GM13977 (cell line): ENCODE measurements around the gene MSH4.
"Not testable (repeated sequence)": the region's sequence is repeated elsewhere in the genome, so short reads cannot be mapped to it uniquely, and the experiment has no call there.

Experiments used
- DNase-seq: peaks from one replicate; pipeline ENCODE4 v3.0.0; 2012; ENCODE audit warnings: low spot score
- in situ Hi-C: fragments of 300-500 bp; cut with MboI; formaldehyde crosslinking; loops from one replicate; pipeline ENCODE4 v1.12.0; 2022; ENCODE audit warnings: low sequenced_read_pairs, low pct_unique_long_range_greater_than_20kb, mixed read lengths, inconsistent platforms; ENCODE audit not compliant: unreplicated experiment
- TF ChIP-seq, protein P1 (sequence below): IDR thresholded peaks from 2 replicates; pipeline ENCODE4 v1.5.1; 2012; ENCODE audit warnings: mild to moderate bottlenecking, control low read depth; ENCODE audit not compliant: insufficient read depth; ENCODE audit errors: extremely low read depth, missing control alignments

The MSH4 gene

DNA sequence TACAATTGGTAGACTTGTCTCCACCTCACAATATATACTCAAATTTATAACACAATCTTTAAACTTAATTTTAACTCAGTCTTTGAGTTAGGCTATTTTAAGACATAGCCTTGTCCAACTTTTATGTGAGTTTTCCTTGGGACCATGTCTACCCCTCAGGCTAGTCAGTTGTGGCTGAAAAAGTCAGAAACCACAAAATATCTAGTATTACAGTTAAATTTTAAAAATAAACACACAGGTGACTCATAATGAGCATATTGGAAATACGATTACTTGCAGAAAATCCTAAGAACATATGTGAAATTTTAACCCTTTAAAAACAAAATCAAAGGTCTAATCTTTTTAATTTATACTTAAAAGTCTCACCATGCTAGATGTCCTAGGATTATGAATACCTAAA lies 140.4 kb downstream of the MSH4 start:
- in situ Hi-C loops: no loop called here
- TF ChIP-seq, protein P1, sequence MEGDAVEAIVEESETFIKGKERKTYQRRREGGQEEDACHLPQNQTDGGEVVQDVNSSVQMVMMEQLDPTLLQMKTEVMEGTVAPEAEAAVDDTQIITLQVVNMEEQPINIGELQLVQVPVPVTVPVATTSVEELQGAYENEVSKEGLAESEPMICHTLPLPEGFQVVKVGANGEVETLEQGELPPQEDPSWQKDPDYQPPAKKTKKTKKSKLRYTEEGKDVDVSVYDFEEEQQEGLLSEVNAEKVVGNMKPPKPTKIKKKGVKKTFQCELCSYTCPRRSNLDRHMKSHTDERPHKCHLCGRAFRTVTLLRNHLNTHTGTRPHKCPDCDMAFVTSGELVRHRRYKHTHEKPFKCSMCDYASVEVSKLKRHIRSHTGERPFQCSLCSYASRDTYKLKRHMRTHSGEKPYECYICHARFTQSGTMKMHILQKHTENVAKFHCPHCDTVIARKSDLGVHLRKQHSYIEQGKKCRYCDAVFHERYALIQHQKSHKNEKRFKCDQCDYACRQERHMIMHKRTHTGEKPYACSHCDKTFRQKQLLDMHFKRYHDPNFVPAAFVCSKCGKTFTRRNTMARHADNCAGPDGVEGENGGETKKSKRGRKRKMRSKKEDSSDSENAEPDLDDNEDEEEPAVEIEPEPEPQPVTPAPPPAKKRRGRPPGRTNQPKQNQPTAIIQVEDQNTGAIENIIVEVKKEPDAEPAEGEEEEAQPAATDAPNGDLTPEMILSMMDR: no peak
- DNase-seq: no peak

DNA sequence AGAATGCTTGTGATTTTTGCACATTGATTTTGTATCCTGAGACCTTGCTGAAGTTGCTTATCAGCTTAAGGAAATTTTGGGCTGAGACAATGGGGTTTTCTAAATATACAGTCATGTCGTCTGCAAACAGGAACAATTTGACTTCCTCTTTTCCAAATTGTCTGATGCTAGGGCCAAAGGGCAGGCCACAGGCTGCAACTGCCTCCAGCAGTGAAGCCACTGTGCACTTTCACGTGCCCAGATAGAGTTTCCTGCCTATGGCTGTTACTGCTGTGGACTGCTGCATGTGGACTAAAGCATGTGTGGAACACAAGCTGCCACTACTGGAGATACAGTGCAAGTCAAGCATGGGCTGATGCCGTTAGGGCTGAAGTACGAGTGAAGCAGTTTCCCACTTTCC lies 146.4 kb downstream of the MSH4 start:
- DNase-seq, in situ Hi-C loops: not testable (repeated sequence)

DNA sequence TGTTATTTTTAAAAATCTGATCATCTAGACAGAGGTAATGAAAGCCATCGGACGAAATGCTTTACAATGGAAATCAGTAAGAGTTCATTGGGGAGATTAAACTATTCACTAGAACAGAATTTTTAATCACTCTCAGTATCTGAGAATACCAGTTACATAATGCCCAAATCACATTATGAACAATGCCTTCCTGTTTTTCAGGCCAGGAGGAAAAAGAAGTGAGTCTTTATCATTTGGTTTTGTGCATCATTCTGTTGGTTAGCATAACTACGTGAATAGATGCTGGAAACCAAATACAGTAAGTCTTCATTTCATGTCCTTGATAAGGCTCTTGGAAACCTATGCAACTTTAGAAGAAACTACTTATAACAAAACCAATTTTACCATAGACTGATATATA lies 153.5 kb downstream of the MSH4 start:
- TF ChIP-seq, protein P1: no peak
- in situ Hi-C loops: no loop called here

DNA sequence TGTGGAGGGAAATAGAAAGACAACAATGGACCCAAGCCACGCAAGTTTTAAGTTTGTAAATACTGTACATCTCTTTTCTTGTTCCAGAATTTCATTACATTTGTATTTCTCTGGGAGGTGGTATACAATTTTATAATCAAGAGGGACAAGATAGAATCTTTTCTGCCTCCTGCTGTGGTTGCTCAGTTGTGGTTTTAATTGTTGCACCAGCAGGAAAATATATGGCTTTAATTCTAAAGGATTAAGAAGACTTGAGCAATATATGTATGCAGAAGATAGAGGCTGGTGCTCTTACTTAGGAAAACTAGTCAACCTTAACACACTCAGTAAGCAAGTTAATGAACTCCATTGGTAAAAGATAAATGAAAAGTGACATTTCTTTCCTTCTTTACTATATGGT lies 155.3 kb downstream of the MSH4 start:
- no peak for DNase-seq
- in situ Hi-C loops: no loop called here

More for the DNA sequence above, 153.5 kb downstream of the MSH4 start:
- DNase-seq: no peak

DNA sequence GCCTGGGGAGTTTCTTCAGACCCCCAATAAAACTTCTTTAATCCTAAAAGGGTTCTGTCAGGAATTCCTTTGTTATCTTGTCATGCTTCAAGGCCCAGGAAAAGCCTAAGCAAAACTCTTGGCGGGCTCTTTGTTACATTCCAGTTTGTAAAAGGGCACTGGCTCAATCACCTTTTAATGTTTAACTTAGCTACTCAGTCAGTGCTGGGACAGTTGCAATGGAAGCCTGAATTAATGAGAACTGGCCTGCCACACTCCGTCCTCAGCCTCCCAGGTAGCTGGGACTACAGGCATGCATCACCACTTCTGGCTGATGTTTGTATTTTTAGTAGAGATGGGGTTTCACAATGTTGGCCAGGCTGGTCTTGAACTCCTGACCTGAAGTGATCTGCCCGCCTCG lies 156.8 kb downstream of the MSH4 start:
- TF ChIP-seq, protein P1: no peak
- DNase-seq: no peak
- in situ Hi-C loops: no loop called here

More for the DNA sequence above, 155.3 kb downstream of the MSH4 start:
- TF ChIP-seq, protein P1: no peak

DNA sequence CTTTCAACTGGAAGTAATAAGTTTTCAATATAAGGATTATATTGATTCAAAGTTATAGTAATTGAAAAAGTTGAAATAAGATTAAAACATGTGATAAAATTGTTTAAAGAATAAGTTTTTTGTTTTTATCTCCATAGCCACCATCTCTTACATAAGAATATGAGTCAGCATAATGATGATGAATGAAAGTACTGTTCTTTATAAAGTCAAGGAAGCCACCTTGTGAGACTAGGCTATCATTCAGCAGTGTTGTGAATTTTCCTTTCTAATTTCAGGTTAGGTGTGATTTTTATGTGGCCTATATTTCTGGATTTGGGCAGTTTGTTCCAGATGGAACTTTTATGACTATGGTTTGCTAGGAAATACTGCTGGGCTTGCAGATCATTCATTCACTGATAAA lies 157.9 kb downstream of the MSH4 start:
- no peak for DNase-seq
- in situ Hi-C loops: no loop called here
- TF ChIP-seq, protein P1: no peak
